ENCODE data around the gene TMEM144. TPM values are rescaled to one million over a fixed set of nuclear protein-coding genes. Genes with fewer than 3 reads are reported as not detected.

Gene TMEM144
- total RNA-seq, 5 donors from 2014 or later (not counting 1 experiment from before 2014, with no cell fraction given) = 0.09 to 0.32 TPM; not detected in 3

DNA sequence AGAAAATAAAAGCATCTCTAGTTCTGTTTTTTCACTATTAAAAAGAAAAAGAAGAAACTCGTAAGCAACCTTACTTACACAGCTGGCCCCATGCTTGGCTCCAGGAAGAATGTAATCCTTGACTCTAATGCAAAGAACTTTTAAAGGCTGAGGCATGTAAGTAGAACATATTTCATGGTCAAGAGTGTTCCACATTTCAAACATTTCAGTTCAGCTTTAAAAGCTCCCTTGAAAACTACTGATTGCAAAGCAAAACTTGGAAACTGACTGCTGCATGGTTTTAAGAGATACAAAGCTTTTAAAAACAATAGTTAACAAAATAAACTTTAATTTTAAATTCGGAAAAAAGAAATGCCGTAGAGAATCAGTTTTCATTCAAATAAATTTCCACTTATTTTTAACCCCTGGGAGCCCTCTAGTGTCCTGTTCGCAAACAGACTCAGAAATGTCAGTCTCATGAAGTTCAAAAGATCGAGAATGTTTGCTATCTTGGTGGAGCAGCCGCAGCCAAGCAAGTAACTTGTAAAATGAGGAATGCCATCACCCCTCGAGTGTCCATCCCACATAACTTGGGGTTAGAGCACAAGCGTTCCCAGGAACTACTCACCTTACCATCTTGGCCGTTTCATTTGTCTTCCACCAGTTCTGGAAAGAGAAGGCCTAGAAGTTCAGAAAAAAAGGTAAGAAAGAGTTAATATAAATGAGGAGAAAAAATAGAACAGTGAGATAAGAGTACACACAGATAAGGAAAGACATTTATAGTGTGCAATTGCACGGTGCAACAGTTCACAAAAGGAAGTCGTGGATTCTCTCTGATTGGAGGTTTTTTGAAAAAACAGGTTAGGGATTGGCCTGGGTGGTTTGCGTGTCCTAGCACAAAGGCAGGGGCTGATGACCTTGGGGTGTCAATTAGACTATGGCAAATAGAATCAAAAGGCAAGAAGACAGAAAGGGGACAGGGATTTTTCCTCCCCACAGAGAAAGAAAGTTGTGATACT, 37.7 kb upstream of the TMEM144 start, which contains the start of gene GASK1B:
TSS of gene GASK1B (minus strand) at position 765 of the 998 bp plus-strand sequence. CDS start 1,650 bp downstream, outside the sequence.
- WGBS (ENCODE audit: insufficient coverage) = 15% methylated on average over 4 of the region's 12 CpGs
- Histone ChIP-seq H3K9me3 (no peaks in the 10 kb centered on the region), H3K27me3 (replicated peaks in 1 of 2; ENCODE audit: control insufficient read depth in 2 of 2, extremely low read depth in 1 of 2, insufficient read depth in 2 of 2, low read length in 1 of 2) (peaks cover 0 to 16% of the 10 kb centered on the region in 2 experiments), H3K36me3 (ENCODE audit: control insufficient read depth in 2 of 2, extremely low read depth in 1 of 2, insufficient read depth in 1 of 2, low read length in 1 of 2) (no peaks in the 10 kb centered on the region), H3K4me1 (ENCODE audit: control insufficient read depth in 1 of 2, extremely low read depth in 1 of 2, insufficient read depth in 2 of 2, low read length in 2 of 2) (no peaks in the 10 kb centered on the region), H3K4me3 (ENCODE audit: control insufficient read depth in 1 of 2, extremely low read depth in 1 of 2, low read length in 1 of 2) (no peak within 1 kb of the TSS), H3K27ac (ENCODE audit: low read length) (no peak within 1 kb of the TSS)
- H3K4me1 Mint-ChIP-seq = peaks cover 1 to 6% (median 2%) of the 10 kb centered on the region in 3 donors
- POLR2A ChIA-PET = no interaction called here
- H3K9me3 Mint-ChIP-seq = no peaks in the 10 kb centered on the region
- no peak for ATAC-seq (replicated peaks in 1 of 4)
- no peak within 1 kb of the TSS for H3K4me3 Mint-ChIP-seq
- CTCF ChIA-PET = no interaction called here
- no peak for DNase-seq
- H3K27ac Mint-ChIP-seq = no peak within 1 kb of the TSS
- no peaks in the 10 kb centered on the region for H3K36me3 Mint-ChIP-seq
- H3K27me3 Mint-ChIP-seq = peaks cover 23 to 29% of the 10 kb centered on the region in 2 donors

DNA sequence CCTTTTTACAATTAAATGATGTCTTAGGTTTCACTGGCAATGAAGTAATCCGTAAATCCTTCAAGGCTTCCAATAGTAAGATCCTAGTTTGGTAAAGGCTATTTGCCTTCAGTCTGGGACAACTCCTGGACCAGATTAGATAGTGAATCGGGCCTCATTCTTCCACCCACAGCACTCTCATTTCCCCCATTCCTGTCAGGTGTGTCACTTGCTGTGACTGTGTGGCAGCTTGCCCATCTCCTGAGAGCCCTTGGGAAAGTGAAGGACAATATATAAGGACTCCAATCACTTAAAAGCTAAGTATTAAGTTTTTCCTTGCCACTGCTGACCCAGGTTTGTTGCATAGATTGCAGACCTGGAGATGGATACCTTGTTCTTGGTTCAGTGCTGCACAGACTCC, 34.2 kb upstream of the TMEM144 start:
- no peak for DNase-seq
- ATAC-seq (replicated peaks in 1 of 4) = no peak
- H3K27ac Mint-ChIP-seq = no peak overlapping the region
- H3K27me3 Mint-ChIP-seq = peaks cover 9 to 17% of the 10 kb centered on the region in 2 donors
- H3K36me3 Mint-ChIP-seq = no peaks in the 10 kb centered on the region
- H3K9me3 ChIP-seq = no peaks in the 10 kb centered on the region
- H3K36me3 ChIP-seq (ENCODE audit: control insufficient read depth in 2 of 2, extremely low read depth in 1 of 2, insufficient read depth in 1 of 2, low read length in 1 of 2) = no peaks in the 10 kb centered on the region
- ChIA-PET CTCF (no interaction called here), POLR2A (no interaction called here)
- H3K4me3 ChIP-seq (ENCODE audit: control insufficient read depth in 1 of 2, extremely low read depth in 1 of 2, low read length in 1 of 2) = no peak overlapping the region
- H3K27ac ChIP-seq (ENCODE audit: low read length) = no peak overlapping the region
- H3K4me1 ChIP-seq (ENCODE audit: control insufficient read depth in 1 of 2, extremely low read depth in 1 of 2, insufficient read depth in 2 of 2, low read length in 2 of 2) = no peaks in the 10 kb centered on the region
- WGBS (ENCODE audit: insufficient coverage) = no CpG with 5 or more reads among the region's 2 CpGs
- no peak overlapping the region for H3K4me3 Mint-ChIP-seq
- peaks cover 0 to 6% of the 10 kb centered on the region in 2 experiments for H3K27me3 ChIP-seq (replicated peaks in 1 of 2; ENCODE audit: control insufficient read depth in 2 of 2, extremely low read depth in 1 of 2, insufficient read depth in 2 of 2, low read length in 1 of 2)
- no peaks in the 10 kb centered on the region for H3K9me3 Mint-ChIP-seq
- H3K4me1 Mint-ChIP-seq = peaks cover 0 to 6% (median 2%) of the 10 kb centered on the region in 3 donors

DNA sequence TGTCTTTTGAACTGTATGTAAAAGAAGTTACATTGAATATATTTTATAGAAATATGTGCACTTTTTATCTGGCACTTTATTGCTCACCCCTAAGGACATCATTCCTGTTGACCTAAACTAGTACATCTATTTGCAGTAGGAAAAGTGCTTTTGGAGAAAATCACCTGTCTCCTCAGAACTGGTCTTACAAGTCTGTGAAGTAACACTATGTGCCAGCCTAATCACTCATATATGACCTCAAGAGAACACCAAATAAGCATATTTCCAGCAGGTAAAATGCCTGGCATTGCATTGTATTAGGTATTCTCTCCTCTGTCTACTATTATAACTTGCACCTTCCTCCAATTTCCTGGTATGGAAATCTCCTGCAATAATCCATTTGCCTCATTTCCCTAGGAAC, 33.5 kb upstream of the TMEM144 start:
- Mint-ChIP-seq H3K27me3 (peaks cover 5 to 17% of the 10 kb centered on the region in 2 donors), H3K4me1 (peaks cover 0 to 6% (median 2%) of the 10 kb centered on the region in 3 donors), H3K4me3 (no peak overlapping the region), H3K9me3 (no peaks in the 10 kb centered on the region), H3K27ac (no peak overlapping the region), H3K36me3 (no peaks in the 10 kb centered on the region)
- no peak overlapping the region for H3K4me3 ChIP-seq (ENCODE audit: control insufficient read depth in 1 of 2, extremely low read depth in 1 of 2, low read length in 1 of 2)
- ATAC-seq (replicated peaks in 1 of 4) (no peak), DNase-seq (no peak)
- CTCF ChIA-PET = no interaction called here
- no peaks in the 10 kb centered on the region for H3K36me3 ChIP-seq (ENCODE audit: control insufficient read depth in 2 of 2, extremely low read depth in 1 of 2, insufficient read depth in 1 of 2, low read length in 1 of 2)
- H3K9me3 ChIP-seq = no peaks in the 10 kb centered on the region
- POLR2A ChIA-PET = no interaction called here
- H3K27me3 ChIP-seq (replicated peaks in 1 of 2; ENCODE audit: control insufficient read depth in 2 of 2, extremely low read depth in 1 of 2, insufficient read depth in 2 of 2, low read length in 1 of 2) = peaks cover 0 to 2% of the 10 kb centered on the region in 2 experiments
- H3K4me1 ChIP-seq (ENCODE audit: control insufficient read depth in 1 of 2, extremely low read depth in 1 of 2, insufficient read depth in 2 of 2, low read length in 2 of 2) = no peaks in the 10 kb centered on the region
- H3K27ac ChIP-seq (ENCODE audit: low read length) = no peak overlapping the region

GRCh38 chr4:158179465-158179864, 30.8 kb upstream of the TMEM144 start:
- no peak for DNase-seq
- Mint-ChIP-seq H3K27ac (no peak overlapping the region), H3K4me3 (no peak overlapping the region), H3K27me3 (peaks cover 0 to 9% of the 10 kb centered on the region in 2 donors), H3K4me1 (no peaks in the 10 kb centered on the region), H3K36me3 (no peaks in the 10 kb centered on the region), H3K9me3 (no peaks in the 10 kb centered on the region)
- H3K27me3 ChIP-seq (replicated peaks in 1 of 2; ENCODE audit: control insufficient read depth in 2 of 2, extremely low read depth in 1 of 2, insufficient read depth in 2 of 2, low read length in 1 of 2) = peaks cover 0 to 2% of the 10 kb centered on the region in 2 experiments
- WGBS (ENCODE audit: insufficient coverage) = no CpG with 5 or more reads among the region's 3 CpGs
- no peaks in the 10 kb centered on the region for H3K9me3 ChIP-seq
- no peaks in the 10 kb centered on the region for H3K36me3 ChIP-seq (ENCODE audit: control insufficient read depth in 2 of 2, extremely low read depth in 1 of 2, insufficient read depth in 1 of 2, low read length in 1 of 2)
- no peak overlapping the region for H3K27ac ChIP-seq (ENCODE audit: low read length)
- ChIA-PET POLR2A (no interaction called here), CTCF (no interaction called here)
- no peak overlapping the region for H3K4me3 ChIP-seq (ENCODE audit: control insufficient read depth in 1 of 2, extremely low read depth in 1 of 2, low read length in 1 of 2)
- no peaks in the 10 kb centered on the region for H3K4me1 ChIP-seq (ENCODE audit: control insufficient read depth in 1 of 2, extremely low read depth in 1 of 2, insufficient read depth in 2 of 2, low read length in 2 of 2)
- no peak for ATAC-seq (replicated peaks in 1 of 4)

GRCh38 chr4:158181906-158182305, 28.4 kb upstream of the TMEM144 start:
- no peak overlapping the region for H3K27ac Mint-ChIP-seq
- H3K27me3 Mint-ChIP-seq = peaks cover 0 to under 1% of the 10 kb centered on the region in 2 donors
- no peaks in the 10 kb centered on the region for H3K36me3 Mint-ChIP-seq
- no peaks in the 10 kb centered on the region for H3K36me3 ChIP-seq (ENCODE audit: control insufficient read depth in 2 of 2, extremely low read depth in 1 of 2, insufficient read depth in 1 of 2, low read length in 1 of 2)
- ChIA-PET POLR2A (no interaction called here), CTCF (interaction anchor here in 1 of 2 donors (0.6 to 0.8 kb wide), 2 partner anchors 9 to 16 kb away, joined by 3 to 4 read pairs; no protein-coding TSS in a partner anchor)
- no peak overlapping the region for H3K4me3 ChIP-seq (ENCODE audit: control insufficient read depth in 1 of 2, extremely low read depth in 1 of 2, low read length in 1 of 2)
- H3K4me1 ChIP-seq (ENCODE audit: control insufficient read depth in 1 of 2, extremely low read depth in 1 of 2, insufficient read depth in 2 of 2, low read length in 2 of 2) = no peaks in the 10 kb centered on the region
- DNase-seq (no peak), ATAC-seq (replicated peaks in 1 of 4) (no peak)
- no peaks in the 10 kb centered on the region for H3K4me1 Mint-ChIP-seq
- no peaks in the 10 kb centered on the region for H3K9me3 Mint-ChIP-seq
- H3K9me3 ChIP-seq = no peaks in the 10 kb centered on the region
- H3K27ac ChIP-seq (ENCODE audit: low read length) = no peak overlapping the region
- H3K27me3 ChIP-seq (replicated peaks in 1 of 2; ENCODE audit: control insufficient read depth in 2 of 2, extremely low read depth in 1 of 2, insufficient read depth in 2 of 2, low read length in 1 of 2) = no peaks in the 10 kb centered on the region
- H3K4me3 Mint-ChIP-seq = no peak overlapping the region
- WGBS (ENCODE audit: insufficient coverage) = 70% methylated on average over 2 of the region's 5 CpGs

- Histone ChIP-seq H3K4me1 (ENCODE audit: control insufficient read depth in 1 of 2, extremely low read depth in 1 of 2, insufficient read depth in 2 of 2, low read length in 2 of 2) (no peaks in the 10 kb centered on the region), H3K9me3 (no peaks in the 10 kb centered on the region), H3K27ac (ENCODE audit: low read length) (no peak overlapping the region), H3K36me3 (ENCODE audit: control insufficient read depth in 2 of 2, extremely low read depth in 1 of 2, insufficient read depth in 1 of 2, low read length in 1 of 2) (no peaks in the 10 kb centered on the region), H3K27me3 (replicated peaks in 1 of 2; ENCODE audit: control insufficient read depth in 2 of 2, extremely low read depth in 1 of 2, insufficient read depth in 2 of 2, low read length in 1 of 2) (no peaks in the 10 kb centered on the region), H3K4me3 (ENCODE audit: control insufficient read depth in 1 of 2, extremely low read depth in 1 of 2, low read length in 1 of 2) (no peak overlapping the region)
- H3K4me1 Mint-ChIP-seq = no peaks in the 10 kb centered on the region
- POLR2A ChIA-PET = no interaction called here
- H3K9me3 Mint-ChIP-seq = no peaks in the 10 kb centered on the region
- no peak overlapping the region for H3K4me3 Mint-ChIP-seq
- 92% methylated on average over 15 of the region's 15 CpGs for WGBS (ENCODE audit: insufficient coverage)
- no peak overlapping the region for H3K27ac Mint-ChIP-seq
- H3K27me3 Mint-ChIP-seq = no peaks in the 10 kb centered on the region
- no peak for DNase-seq
- CTCF ChIA-PET = no interaction called here
- H3K36me3 Mint-ChIP-seq = no peaks in the 10 kb centered on the region
- no peak for ATAC-seq (replicated peaks in 1 of 4)
Measured at GRCh38 chr4:158182736-158183135, 27.6 kb upstream of the TMEM144 start.

Measured in T-cell (primary cell).